ENCODE data around the gene AMOTL2.

The AMOTL2 gene

GRCh38 chr3:134312873-134313846 is 61.1 kb downstream of the AMOTL2 start:
- DNase-seq = no peak

- peak in 1 of 2 donors; percentile 8 for DNase-seq
Measured at GRCh38 chr3:134312072-134312872, 62.0 kb downstream of the AMOTL2 start.

GRCh38 chr3:134311693-134312071 is 62.6 kb downstream of the AMOTL2 start:
- DNase-seq = no peak

- no peak for DNase-seq
Measured at GRCh38 chr3:134311265-134311664, 63.0 kb downstream of the AMOTL2 start.

- DNase-seq = no peak
Measured at GRCh38 chr3:134309987-134310700, 64.1 kb downstream of the AMOTL2 start.

- DNase-seq = peak; percentile 77 to 78
Measured at GRCh38 chr3:134308350-134308891, 65.8 kb downstream of the AMOTL2 start.

GRCh38 chr3:134307425-134307824 is 66.8 kb downstream of the AMOTL2 start:
- DNase-seq = no peak

- no peak for DNase-seq
Measured at GRCh38 chr3:134306320-134306719, 67.9 kb downstream of the AMOTL2 start.
